GM13977 (cell line): ENCODE data around the gene CMTM1.
"Not testable (repeated sequence)": the region's sequence is repeated elsewhere in the genome, so short reads cannot be mapped to it uniquely, and the experiment has no call there.

Source experiments
- DNase-seq: peaks from one replicate; pipeline ENCODE4 v3.0.0; 2012; ENCODE audit warnings: low spot score
- CTCF ChIP-seq: IDR thresholded peaks from 2 replicates; pipeline ENCODE4 v1.5.1; 2012; ENCODE audit warnings: mild to moderate bottlenecking, control low read depth; ENCODE audit not compliant: insufficient read depth; ENCODE audit errors: extremely low read depth, missing control alignments
- in situ Hi-C: fragments of 300-500 bp; cut with MboI; formaldehyde crosslinking; loops from one replicate; pipeline ENCODE4 v1.12.0; 2022; ENCODE audit warnings: low sequenced_read_pairs, low pct_unique_long_range_greater_than_20kb, mixed read lengths, inconsistent platforms; ENCODE audit not compliant: unreplicated experiment

Gene CMTM1

GRCh38 chr16:66594739-66595138 is 28.5 kb downstream of the CMTM1 start:
- DNase-seq, result no peak
- in situ Hi-C loops, result loop anchor here (25.0 kb wide), 1 partner anchor 182 kb away; no protein-coding TSS in a partner anchor
- no peak for TF ChIP-seq CTCF

GRCh38 chr16:66596559-66596958 is 30.3 kb downstream of the CMTM1 start:
- in situ Hi-C loops, result loop anchor here (25.0 kb wide), 1 partner anchor 184 kb away; no protein-coding TSS in a partner anchor
- not testable (repeated sequence) for DNase-seq

GRCh38 chr16:66596986-66597848 is 31.0 kb downstream of the CMTM1 start:
- DNase-seq, result no peak
- no peak for TF ChIP-seq CTCF
- in situ Hi-C loops, result loop anchor here (25.0 kb wide), 1 partner anchor 185 kb away; no protein-coding TSS in a partner anchor

- in situ Hi-C loops, result loop anchor here (25.0 kb wide), 1 partner anchor 186 kb away; no protein-coding TSS in a partner anchor
- no peak for DNase-seq
- no peak for TF ChIP-seq CTCF
Observed at GRCh38 chr16:66598111-66598510, 31.9 kb downstream of the CMTM1 start.

GRCh38 chr16:66599726-66600125 is 33.5 kb downstream of the CMTM1 start:
- no peak for DNase-seq
- in situ Hi-C loops, result loop anchor here (25.0 kb wide), 1 partner anchor 187 kb away; no protein-coding TSS in a partner anchor
- no peak for TF ChIP-seq CTCF

- in situ Hi-C loops, result no loop called here
- no peak for TF ChIP-seq CTCF
- DNase-seq, result no peak
Observed at GRCh38 chr16:66600477-66600876, 34.2 kb downstream of the CMTM1 start.

GRCh38 chr16:66601471-66601870 is 35.2 kb downstream of the CMTM1 start:
- in situ Hi-C loops, result no loop called here
- DNase-seq, result no peak
- no peak for TF ChIP-seq CTCF
